GM21619 (cell line): ENCODE measurements around the gene CNTLN.
"Not testable (repeated sequence)": the region's sequence is repeated elsewhere in the genome, so short reads cannot be mapped to it uniquely, and the experiment has no call there.

Source experiments
- ATAC-seq: cut with Tn5 transposase; IDR thresholded peaks from one replicate; pipeline ENCODE4 v1.9.1; 2021; ENCODE audit not compliant: unreplicated experiment

CNTLN gene

GRCh38 chr9:17171309-17172094 is 36.7 kb downstream of the CNTLN start:
- no peak for ATAC-seq

GRCh38 chr9:17177496-17177895 is 42.7 kb downstream of the CNTLN start:
- ATAC-seq: not testable (repeated sequence)

GRCh38 chr9:17185481-17186029 is 50.7 kb downstream of the CNTLN start:
- no peak for ATAC-seq

GRCh38 chr9:17191082-17191481 is 56.2 kb downstream of the CNTLN start:
- ATAC-seq: no peak

- ATAC-seq: no peak
Measured at GRCh38 chr9:17204611-17205152, 69.8 kb downstream of the CNTLN start.

- ATAC-seq: no peak
Measured at GRCh38 chr9:17216011-17216410, 81.2 kb downstream of the CNTLN start.

- ATAC-seq: no peak
Measured at GRCh38 chr9:17216646-17217045, 81.8 kb downstream of the CNTLN start.

GRCh38 chr9:17217272-17217671 is 82.4 kb downstream of the CNTLN start:
- no peak for ATAC-seq

GRCh38 chr9:17219261-17219660 is 84.4 kb downstream of the CNTLN start:
- no peak for ATAC-seq

- ATAC-seq: no peak
Measured at GRCh38 chr9:17222932-17223331, 88.1 kb downstream of the CNTLN start.

- ATAC-seq: no peak
Measured at GRCh38 chr9:17225407-17225806, 90.6 kb downstream of the CNTLN start.

GRCh38 chr9:17229945-17230560 is 95.2 kb downstream of the CNTLN start:
- ATAC-seq: no peak

GRCh38 chr9:17230646-17231045 is 95.8 kb downstream of the CNTLN start:
- ATAC-seq: no peak

- ATAC-seq: no peak
Measured at GRCh38 chr9:17236147-17236546, 101.3 kb downstream of the CNTLN start.

GRCh38 chr9:17246770-17247169 is 111.9 kb downstream of the CNTLN start:
- no peak for ATAC-seq

GRCh38 chr9:17251100-17251499 is 116.3 kb downstream of the CNTLN start:
- no peak for ATAC-seq

- not testable (repeated sequence) for ATAC-seq
Measured at GRCh38 chr9:17268531-17269188, 133.8 kb downstream of the CNTLN start.

- ATAC-seq: no peak
Measured at GRCh38 chr9:17269799-17270198, 135.0 kb downstream of the CNTLN start.

- no peak for ATAC-seq
Measured at GRCh38 chr9:17272536-17272935, 137.7 kb downstream of the CNTLN start.

- ATAC-seq: no peak
Measured at GRCh38 chr9:17280350-17281012, 145.6 kb downstream of the CNTLN start.

GRCh38 chr9:17290673-17291072 is 155.8 kb downstream of the CNTLN start:
- not testable (repeated sequence) for ATAC-seq
